NCI-H187 (cell line): ENCODE results near the gene DOP1A.
A peak's percentile ranks its signal among the peaks of the same experiment; 100 is the strongest.
"Not testable (repeated sequence)": the region's sequence is repeated elsewhere in the genome, so short reads cannot be mapped to it uniquely, and the experiment has no call there.

Experiments used
- DNase-seq, 2 experiments: peaks; one replicate each; lab custom pipeline; 2025; lab: John Stamatoyannopoulos, UW

DOP1A gene

GRCh38 chr6:83155794-83156193, 88.3 kb downstream of the DOP1A start:
- no peak for DNase-seq

- no peak for DNase-seq
These were observed 92.7 kb downstream of the DOP1A start for GRCh38 chr6:83160167-83160566.

DNA sequence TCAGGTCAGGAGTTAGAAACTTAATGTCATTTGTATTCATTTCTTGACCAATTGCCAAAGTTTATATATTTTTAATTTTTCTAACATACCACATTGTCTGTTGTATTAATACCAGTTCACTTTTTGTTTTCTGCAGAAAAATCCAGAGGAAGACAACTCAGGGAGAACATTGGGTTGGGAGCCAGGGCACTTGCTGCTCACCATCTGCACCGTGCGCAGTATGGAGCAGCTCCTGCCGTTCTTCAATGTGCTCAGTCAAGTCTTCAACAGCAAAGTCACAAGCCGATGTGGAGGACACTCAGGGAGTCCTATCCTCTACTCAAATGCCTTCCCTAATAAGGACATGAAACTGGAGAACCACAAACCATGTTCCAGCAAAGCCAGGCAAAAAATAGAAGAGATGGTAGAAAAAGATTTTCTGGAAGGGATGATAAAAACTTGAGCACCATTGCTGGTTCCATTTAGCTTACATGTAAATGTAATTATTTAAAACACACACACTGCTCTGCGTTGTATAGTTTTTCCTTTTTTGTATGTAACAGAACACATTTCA, 100.3 kb downstream of the DOP1A start:
- DNase-seq, result no peak

DNA sequence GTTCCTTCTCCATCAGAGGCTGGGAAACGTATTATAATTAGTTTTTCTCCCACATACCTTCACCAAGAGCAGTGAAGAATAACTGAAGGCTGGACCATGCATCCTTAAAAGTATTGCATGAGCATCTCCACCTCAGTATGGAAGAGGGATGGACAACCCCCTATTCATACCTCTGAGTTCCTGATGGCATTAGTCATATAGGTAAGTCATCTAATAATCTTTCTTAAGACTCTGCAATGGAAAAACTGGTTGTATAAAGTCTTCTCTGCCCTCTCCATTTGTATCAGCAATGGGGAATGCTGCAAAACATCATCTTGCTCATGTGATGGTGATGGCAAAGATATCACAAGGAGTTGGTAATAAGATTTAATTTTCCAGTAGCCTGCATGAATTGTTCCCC, 101.1 kb downstream of the DOP1A start:
- DNase-seq, result no peak

DNA sequence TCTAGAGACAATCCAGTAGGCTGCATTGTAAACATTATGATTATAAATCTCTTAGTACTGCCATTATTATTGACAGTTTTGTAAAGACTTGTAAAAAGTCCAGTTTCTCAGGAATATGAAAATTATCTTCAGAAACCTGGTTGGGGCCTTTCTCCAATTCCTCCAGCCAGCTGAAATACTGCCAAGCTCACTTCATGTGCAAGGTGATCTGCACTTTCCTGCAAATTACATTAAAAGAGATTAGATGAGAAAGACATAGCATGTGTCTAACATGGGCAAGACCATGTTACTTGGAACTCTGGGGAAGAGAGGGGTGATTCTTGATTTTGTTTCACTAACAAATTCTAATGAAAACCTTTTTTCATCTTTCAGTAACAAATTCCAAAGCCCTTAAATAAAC, 101.6 kb downstream of the DOP1A start:
- no peak for DNase-seq

GRCh38 chr6:83169511-83169910, 102.0 kb downstream of the DOP1A start:
- no peak for DNase-seq

DNA sequence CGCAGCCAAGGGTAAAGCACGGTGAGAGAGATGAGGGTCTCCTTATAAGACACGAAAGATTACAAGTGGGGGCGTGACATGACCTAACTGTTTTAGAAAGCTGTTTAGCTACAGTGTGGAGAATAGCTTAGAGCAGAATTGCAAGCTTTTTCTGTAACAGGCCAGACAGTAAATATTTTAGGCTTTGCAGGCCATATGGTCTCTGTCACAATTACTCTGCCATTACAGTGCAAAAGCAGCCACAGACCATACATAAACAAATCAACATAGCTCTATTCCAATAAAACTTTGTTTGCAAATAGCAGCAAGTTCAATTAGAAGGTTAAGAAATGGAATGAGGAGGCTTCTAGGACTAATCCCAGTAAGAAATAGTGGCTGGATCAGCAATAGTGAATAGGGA, 108.8 kb downstream of the DOP1A start:
- DNase-seq, result no peak

- no peak for DNase-seq
These were observed 113.0 kb downstream of the DOP1A start for GRCh38 chr6:83180426-83180950.

- DNase-seq, result no peak
These were observed 114.6 kb downstream of the DOP1A start for GRCh38 chr6:83182114-83182513.

GRCh38 chr6:83183082-83183828, 115.8 kb downstream of the DOP1A start:
- no peak for DNase-seq

GRCh38 chr6:83185096-83185495, 117.6 kb downstream of the DOP1A start:
- no peak for DNase-seq

- no peak for DNase-seq
These were observed 121.0 kb downstream of the DOP1A start for GRCh38 chr6:83188501-83188900.

- no peak for DNase-seq
These were observed 123.2 kb downstream of the DOP1A start for GRCh38 chr6:83190626-83191025.

DNA sequence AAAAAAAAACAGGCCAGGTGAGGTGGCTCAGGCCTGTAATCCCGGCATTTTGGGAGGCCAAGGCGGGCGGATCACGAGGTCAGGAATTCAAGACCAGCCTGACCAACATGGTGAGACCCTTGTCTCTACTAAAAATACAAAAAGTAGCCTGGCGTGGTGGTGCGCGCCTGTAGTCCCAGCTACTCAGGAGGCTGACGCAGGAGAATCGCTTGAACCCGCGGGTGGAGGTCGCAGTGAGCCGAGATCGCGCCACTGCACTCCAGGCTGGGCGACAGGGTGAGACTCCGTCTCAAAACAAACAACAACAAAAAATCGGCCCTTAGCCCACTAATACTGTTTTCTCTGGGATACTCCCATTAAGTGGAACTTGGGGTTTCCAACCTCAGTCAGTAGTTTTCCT, 124.5 kb downstream of the DOP1A start:
- DNase-seq, result not testable (repeated sequence)

- DNase-seq, result no peak
These were observed 125.0 kb downstream of the DOP1A start for GRCh38 chr6:83192456-83192855.

- DNase-seq, result peak; percentile 70 to 77
These were observed 125.6 kb downstream of the DOP1A start, which contains the start of the genes PGM3 and RWDD2A for GRCh38 chr6:83192871-83193746. Gene PGM3 (minus strand): TSS chr6:83193265. CDS start chr6:83191012, 2,253 bp downstream. Gene RWDD2A (plus strand): TSS chr6:83193357. CDS start chr6:83194452, 1,095 bp downstream.

DNA sequence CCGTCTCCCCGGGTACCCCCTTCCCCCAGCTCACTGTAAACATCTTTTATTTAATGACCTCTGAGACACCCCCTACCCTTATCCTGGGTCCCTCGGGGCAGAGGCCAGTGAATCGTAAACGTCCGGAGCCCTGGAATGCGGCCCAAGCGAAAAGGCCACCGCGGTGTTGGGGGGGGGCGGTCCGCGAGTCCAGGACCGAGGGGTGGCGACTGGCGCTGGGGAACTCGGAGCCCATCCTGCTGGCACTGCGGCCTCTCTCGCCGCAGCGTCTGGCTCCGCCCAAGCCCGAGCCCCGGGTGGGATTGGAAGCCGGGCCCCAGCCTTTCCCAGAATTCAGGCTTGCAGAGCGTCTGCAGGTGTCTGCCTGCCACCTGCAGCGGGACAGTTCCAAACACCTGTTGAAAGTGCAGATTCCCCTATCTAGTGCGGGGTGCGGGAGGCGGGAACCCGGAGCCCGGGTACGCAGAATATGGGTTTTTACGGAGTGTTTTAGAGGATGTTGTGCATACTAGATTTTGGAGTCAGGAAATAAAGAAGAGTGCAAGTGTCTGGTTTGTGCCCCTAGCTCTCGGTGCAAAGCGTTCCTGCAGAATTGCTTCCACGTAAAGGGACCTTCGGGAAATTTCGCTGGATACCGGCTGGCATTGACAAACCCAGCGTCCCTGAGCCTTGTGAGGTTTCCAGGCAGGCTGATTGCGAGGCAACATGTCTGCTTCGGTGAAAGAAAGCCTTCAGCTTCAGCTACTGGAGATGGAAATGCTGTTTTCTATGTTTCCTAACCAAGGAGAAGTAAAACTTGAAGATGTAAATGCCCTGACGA, 126.5 kb downstream of the DOP1A start:
- DNase-seq, result peak; percentile 7 to 47

DNA sequence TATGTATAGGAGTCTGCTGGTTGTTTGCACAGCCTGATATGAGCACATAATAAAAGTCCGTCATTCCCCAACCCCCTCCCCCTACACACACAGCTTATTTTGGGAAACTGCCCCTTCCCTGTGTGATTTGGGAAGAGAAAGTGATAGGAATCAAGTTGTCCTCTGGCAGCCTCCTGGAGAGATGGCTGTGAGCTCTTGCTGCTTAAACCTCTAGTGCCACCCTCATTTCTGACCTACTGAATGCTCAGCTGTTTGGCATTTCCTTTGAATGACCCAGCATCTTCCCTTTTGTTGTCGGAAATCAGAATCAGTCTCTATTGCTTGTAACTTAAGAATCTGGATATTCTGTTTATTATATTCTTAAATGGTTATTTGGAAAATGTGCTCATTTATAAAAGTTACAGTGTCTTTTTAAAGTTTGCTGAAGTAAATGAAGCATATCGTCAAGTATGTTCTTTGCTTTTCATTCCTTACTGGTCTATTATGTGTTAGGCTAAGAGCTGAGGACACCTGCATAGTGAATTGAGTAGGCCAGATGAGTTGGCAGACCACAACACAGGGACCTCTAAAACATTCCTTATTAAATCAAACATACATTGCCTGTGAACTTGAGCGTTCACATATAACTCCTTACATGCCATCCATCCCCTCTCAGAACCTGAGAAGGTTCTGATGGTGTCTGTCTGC, 131.2 kb downstream of the DOP1A start:
- no peak for DNase-seq

GRCh38 chr6:83199173-83199862, 131.8 kb downstream of the DOP1A start:
- no peak for DNase-seq

- DNase-seq, result no peak
These were observed 132.4 kb downstream of the DOP1A start for GRCh38 chr6:83199863-83200225.
